Stimulated activated naive B cell treated with anti-CD40 and anti-IgM and Interleukin-4, amounts not matched to agents 10 μg/mL and 1 μg/mL and 100 μg/mL, for 72 hours (primary cell): ENCODE data around the gene FHIT.

ENCODE experiments used
- ATAC-seq, 2 donors: fragments of 150-1000 bp; cut with Tn5 transposase; replicated peaks; 2 replicates each; pipeline ENCODE4 v1.10.0; 2021; ENCODE audit warnings: moderate library complexity in 1 of 2
- DNase-seq: peaks from one replicate; pipeline ENCODE4 v3.0.0; 2021
- H3K27ac Mint-ChIP-seq: one replicate; pipeline ENCODE4 v1.8.0; 2022; ENCODE audit warnings: mild to moderate bottlenecking, mixed read lengths
- H3K27me3 Mint-ChIP-seq, 2 donors: one replicate each; pipeline ENCODE4 v1.8.0; 2022; ENCODE audit warnings: mixed read lengths in 2 of 2
- H3K36me3 Mint-ChIP-seq, 2 donors: one replicate each; pipeline ENCODE4 v1.8.0; 2022; ENCODE audit warnings: mixed read lengths in 2 of 2, mild to moderate bottlenecking in 1 of 2
- H3K4me1 Mint-ChIP-seq, 2 donors: one replicate each; pipeline ENCODE4 v1.8.0; 2022; ENCODE audit warnings: mixed read lengths in 2 of 2, mild to moderate bottlenecking in 1 of 2
- H3K4me3 Mint-ChIP-seq, 2 donors: one replicate each; pipeline ENCODE4 v1.8.0; 2022; ENCODE audit warnings: mild to moderate bottlenecking in 2 of 2, mixed read lengths in 2 of 2, moderate library complexity in 1 of 2
- H3K9me3 Mint-ChIP-seq, 2 donors: one replicate each; pipeline ENCODE4 v1.8.0; 2022; ENCODE audit warnings: mixed read lengths in 2 of 2, mild to moderate bottlenecking in 1 of 2

FHIT gene

DNA sequence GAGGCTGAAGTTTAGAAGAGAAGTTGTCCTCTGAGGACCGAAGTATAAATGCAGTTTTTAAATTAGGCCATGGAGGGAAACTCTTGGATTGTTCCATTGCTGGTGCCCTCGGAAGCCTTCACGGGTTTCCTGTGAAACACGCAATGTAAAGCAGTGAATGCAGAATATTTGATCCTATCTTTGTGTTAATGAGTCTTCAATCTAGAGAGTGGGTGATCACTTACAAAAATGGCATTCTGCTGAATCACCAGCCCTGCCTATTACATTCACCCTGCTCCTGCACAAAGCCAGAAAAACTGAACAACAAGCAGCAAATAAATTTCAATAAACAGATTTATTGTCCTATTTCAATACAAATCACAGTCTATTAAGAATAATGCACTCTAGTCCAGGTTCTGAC is 1063.9 kb downstream of the FHIT start:
- Mint-ChIP-seq H3K27ac (no peak overlapping the region), H3K9me3 (peaks cover 0 to 3% of the 10 kb centered on the region in 2 donors), H3K4me3 (no peak overlapping the region), H3K4me1 (peaks cover 12 to 38% of the 10 kb centered on the region in 2 donors), H3K36me3 (peaks cover 0 to under 1% of the 10 kb centered on the region in 2 donors), H3K27me3 (no peaks in the 10 kb centered on the region)
- no peak for DNase-seq
- no peak for ATAC-seq

DNA sequence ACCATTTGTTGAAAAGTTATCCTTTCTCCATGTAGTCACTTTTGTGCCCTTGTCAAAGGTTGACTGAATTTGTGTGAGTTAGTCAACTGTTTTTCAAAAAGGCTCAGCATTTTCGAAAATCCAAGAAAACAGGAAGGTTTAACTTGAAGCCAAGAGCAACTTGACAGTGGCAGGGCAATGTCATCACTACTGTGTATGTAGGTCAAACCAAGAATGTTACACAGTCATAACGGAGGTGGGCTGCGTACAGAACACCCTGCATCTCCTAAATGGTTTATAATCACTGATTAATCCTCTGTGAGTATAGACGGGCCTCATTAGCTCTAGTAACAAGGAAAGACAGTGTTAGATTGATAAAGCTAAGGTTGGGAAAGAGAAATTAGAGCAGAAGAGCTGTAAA is 1064.9 kb downstream of the FHIT start:
- H3K27me3 Mint-ChIP-seq, result no peaks in the 10 kb centered on the region
- DNase-seq, result no peak
- H3K27ac Mint-ChIP-seq, result no peak overlapping the region
- peaks cover 0 to 3% of the 10 kb centered on the region in 2 donors for H3K9me3 Mint-ChIP-seq
- H3K4me3 Mint-ChIP-seq, result no peak overlapping the region
- no peak for ATAC-seq
- no peaks in the 10 kb centered on the region for H3K36me3 Mint-ChIP-seq
- H3K4me1 Mint-ChIP-seq, result peaks cover 9 to 32% of the 10 kb centered on the region in 2 donors

DNA sequence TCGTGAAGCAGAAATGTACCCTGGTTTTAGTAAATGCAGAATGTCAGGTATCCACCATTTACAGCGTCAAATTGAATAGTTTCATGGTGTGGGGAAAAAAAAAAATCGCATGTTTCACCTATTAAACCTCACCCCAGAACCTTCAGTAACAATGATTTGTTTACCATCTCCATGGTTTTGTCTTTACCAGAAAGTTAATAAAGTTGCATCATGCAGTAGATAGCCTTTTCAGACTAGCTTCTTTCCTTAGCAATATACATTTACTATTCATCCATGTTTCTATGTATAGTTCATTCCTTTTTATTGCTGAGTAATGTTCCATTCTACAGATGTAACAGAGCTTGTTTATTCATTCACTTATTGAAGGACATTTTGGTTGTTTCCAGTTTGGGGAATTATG is 1066.1 kb downstream of the FHIT start:
- no peak for ATAC-seq
- Mint-ChIP-seq H3K27ac (no peak overlapping the region), H3K27me3 (no peaks in the 10 kb centered on the region), H3K4me3 (no peak overlapping the region), H3K36me3 (no peaks in the 10 kb centered on the region), H3K4me1 (peaks cover 7 to 30% of the 10 kb centered on the region in 2 donors), H3K9me3 (peaks cover 0 to 3% of the 10 kb centered on the region in 2 donors)
- no peak for DNase-seq

GRCh38 chr3:60182697-60183096 is 1068.6 kb downstream of the FHIT start:
- peaks cover 0 to 3% of the 10 kb centered on the region in 2 donors for H3K9me3 Mint-ChIP-seq
- H3K36me3 Mint-ChIP-seq, result no peaks in the 10 kb centered on the region
- H3K4me3 Mint-ChIP-seq, result no peak overlapping the region
- H3K4me1 Mint-ChIP-seq, result peaks cover 0 to 13% of the 10 kb centered on the region in 2 donors
- no peaks in the 10 kb centered on the region for H3K27me3 Mint-ChIP-seq
- DNase-seq (no peak), ATAC-seq (no peak)
- no peak overlapping the region for H3K27ac Mint-ChIP-seq

- no peak overlapping the region for H3K4me3 Mint-ChIP-seq
- DNase-seq, result no peak
- no peaks in the 10 kb centered on the region for H3K9me3 Mint-ChIP-seq
- ATAC-seq, result no peak
- peaks cover 0 to 4% of the 10 kb centered on the region in 2 donors for H3K4me1 Mint-ChIP-seq
- H3K36me3 Mint-ChIP-seq, result no peaks in the 10 kb centered on the region
- no peaks in the 10 kb centered on the region for H3K27me3 Mint-ChIP-seq
- H3K27ac Mint-ChIP-seq, result no peak overlapping the region
Measured at GRCh38 chr3:60178931-60179653, 1072.2 kb downstream of the FHIT start.

- H3K4me1 Mint-ChIP-seq, result peaks cover 0 to 4% of the 10 kb centered on the region in 2 donors
- no peak overlapping the region for H3K27ac Mint-ChIP-seq
- no peaks in the 10 kb centered on the region for H3K27me3 Mint-ChIP-seq
- H3K36me3 Mint-ChIP-seq, result no peaks in the 10 kb centered on the region
- H3K4me3 Mint-ChIP-seq, result no peak overlapping the region
- no peaks in the 10 kb centered on the region for H3K9me3 Mint-ChIP-seq
- ATAC-seq, result no peak
- DNase-seq, result no peak
Measured at GRCh38 chr3:60177726-60178125, 1073.5 kb downstream of the FHIT start.

DNA sequence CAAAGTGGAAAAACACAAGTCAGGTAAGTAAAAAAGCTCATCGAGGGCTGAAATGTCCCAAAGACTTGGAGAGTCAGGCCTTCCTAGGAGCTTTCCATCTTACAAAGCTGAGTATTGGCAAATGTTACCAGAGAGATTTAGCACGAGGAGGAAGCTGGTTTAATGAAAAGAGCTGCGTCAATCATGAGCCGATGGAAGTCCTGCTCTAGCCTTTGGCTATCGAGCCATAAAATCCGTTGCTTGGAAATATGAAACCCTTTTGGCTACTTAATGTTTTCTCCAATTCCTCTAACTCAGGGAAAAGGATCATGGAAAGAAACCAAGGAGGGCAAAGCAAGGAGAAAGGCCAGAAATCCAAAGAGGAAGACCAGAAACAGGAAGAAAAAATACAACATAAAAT is 1074.6 kb downstream of the FHIT start:
- H3K4me3 Mint-ChIP-seq, result no peak overlapping the region
- ATAC-seq, result no peak

DNA sequence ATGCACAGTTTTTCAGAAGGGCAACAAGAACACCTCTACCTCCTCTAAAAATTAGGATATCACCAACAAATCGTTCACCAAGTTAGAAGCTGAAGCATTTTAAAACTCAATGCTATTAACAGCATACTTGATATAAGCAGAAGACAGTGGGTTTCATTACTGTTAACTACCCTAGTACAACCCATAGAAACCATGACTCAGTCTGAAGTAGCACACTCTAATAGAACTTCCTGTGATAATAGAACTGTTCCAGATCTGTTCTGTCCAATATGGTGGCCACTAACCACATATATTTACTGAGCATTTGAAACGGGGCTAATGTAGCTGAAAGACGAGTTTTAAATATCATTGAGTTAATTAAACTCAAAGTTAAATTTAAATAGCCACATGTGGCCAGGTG is 1075.6 kb downstream of the FHIT start:
- Mint-ChIP-seq H3K27me3 (no peaks in the 10 kb centered on the region), H3K27ac (no peak overlapping the region), H3K4me3 (no peak overlapping the region), H3K4me1 (peaks cover 0 to 4% of the 10 kb centered on the region in 2 donors), H3K9me3 (no peaks in the 10 kb centered on the region), H3K36me3 (no peaks in the 10 kb centered on the region)
- ATAC-seq (no peak), DNase-seq (no peak)

More for the DNA sequence above, 1074.6 kb downstream of the FHIT start:
- Mint-ChIP-seq H3K4me1 (peaks cover 0 to 4% of the 10 kb centered on the region in 2 donors), H3K27me3 (no peaks in the 10 kb centered on the region), H3K36me3 (no peaks in the 10 kb centered on the region), H3K9me3 (no peaks in the 10 kb centered on the region), H3K27ac (no peak overlapping the region)
- no peak for DNase-seq

DNA sequence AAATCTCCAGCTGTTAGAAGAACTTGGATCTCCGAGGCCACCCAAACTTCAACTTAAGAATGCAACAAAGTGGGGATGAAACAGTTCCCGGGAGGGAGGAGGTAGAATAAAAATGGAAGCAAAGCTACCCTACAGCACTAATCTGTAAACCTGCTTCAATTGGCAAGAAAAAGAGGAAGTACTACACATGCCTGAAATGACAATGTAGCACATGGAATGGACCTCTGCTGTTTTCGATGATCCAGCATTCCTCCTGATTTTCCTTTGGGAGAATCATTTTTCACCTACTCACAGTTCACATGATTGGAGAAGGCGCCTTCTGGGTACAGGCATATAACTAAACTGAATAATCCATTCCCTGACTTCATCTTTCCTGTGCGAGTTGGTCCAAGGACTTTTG is 1081.5 kb downstream of the FHIT start:
- DNase-seq (no peak), ATAC-seq (no peak)
- no peaks in the 10 kb centered on the region for H3K36me3 Mint-ChIP-seq
- no peaks in the 10 kb centered on the region for H3K27me3 Mint-ChIP-seq
- no peak overlapping the region for H3K4me3 Mint-ChIP-seq
- H3K4me1 Mint-ChIP-seq, result no peaks in the 10 kb centered on the region
- no peaks in the 10 kb centered on the region for H3K9me3 Mint-ChIP-seq
- H3K27ac Mint-ChIP-seq, result no peak overlapping the region

DNA sequence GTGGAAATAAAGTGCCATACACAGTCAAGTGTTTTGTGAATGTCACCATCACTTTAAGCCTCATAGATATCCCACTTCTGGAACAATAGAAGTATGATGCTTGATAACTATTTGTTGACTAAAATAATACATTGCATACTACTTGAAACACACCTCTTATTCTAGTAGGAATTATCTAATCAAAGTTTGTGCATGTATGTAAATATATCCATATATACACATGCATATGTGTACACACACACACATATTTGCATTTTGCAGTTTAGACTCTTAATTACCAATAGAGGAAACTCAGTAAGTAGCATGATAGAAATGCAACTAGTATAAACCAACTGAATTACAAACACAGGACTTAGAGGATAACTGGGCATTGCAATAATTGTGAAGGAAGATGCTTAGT is 1084.1 kb downstream of the FHIT start:
- H3K36me3 Mint-ChIP-seq, result no peaks in the 10 kb centered on the region
- H3K27ac Mint-ChIP-seq, result no peak overlapping the region
- H3K4me1 Mint-ChIP-seq, result no peaks in the 10 kb centered on the region
- H3K4me3 Mint-ChIP-seq, result no peak overlapping the region
- DNase-seq (no peak), ATAC-seq (no peak)
- no peaks in the 10 kb centered on the region for H3K9me3 Mint-ChIP-seq
- H3K27me3 Mint-ChIP-seq, result no peaks in the 10 kb centered on the region

DNA sequence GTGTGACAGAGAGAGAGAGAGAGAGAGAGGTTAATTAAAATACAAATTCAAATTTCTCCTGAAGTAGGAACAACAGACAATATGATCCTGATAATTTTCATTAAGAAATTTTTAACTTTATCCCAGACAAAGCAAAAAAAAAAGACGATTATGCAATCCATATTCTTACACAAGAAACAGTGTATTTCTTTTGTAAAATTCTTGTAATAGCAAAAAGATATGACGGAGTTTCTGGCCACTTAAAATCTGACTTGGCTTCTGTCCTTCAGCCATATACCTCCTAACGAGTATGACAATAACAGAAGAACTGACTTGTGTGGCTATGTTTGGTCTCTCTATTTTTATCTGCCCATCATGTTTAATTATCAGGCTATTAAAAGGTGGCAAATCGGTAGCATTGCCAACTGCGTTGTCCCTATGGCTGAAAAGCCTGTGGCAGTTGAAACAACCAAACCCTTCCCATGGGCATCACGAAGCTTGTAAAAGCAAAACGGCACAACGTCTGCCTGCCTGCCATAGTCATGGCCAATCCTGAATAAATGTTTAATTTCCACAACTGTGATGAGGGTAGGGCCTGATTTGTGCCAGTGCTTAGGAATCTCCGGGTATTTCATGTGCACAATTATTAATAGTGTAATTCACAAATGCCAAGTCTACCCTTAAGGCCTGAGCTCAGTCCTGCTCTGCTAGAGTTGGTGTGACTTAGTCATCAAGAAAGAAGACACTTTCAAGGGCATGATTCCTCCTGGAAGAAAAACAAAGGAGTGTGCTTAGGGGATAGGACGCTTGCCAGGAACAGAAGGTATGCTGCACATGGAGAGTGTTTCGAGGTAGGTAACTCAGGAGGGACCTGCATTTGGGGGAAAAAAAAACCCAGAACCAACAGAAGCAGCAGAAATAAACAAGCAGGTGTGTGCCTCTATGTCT is 1090.2 kb downstream of the FHIT start:
- no peaks in the 10 kb centered on the region for H3K4me1 Mint-ChIP-seq
- no peak overlapping the region for H3K4me3 Mint-ChIP-seq
- H3K27me3 Mint-ChIP-seq, result no peaks in the 10 kb centered on the region
- ATAC-seq (no peak), DNase-seq (no peak)
- H3K27ac Mint-ChIP-seq, result no peak overlapping the region
- H3K36me3 Mint-ChIP-seq, result no peaks in the 10 kb centered on the region
- peaks cover 0 to 4% of the 10 kb centered on the region in 2 donors for H3K9me3 Mint-ChIP-seq

- Mint-ChIP-seq H3K36me3 (no peaks in the 10 kb centered on the region), H3K4me1 (no peaks in the 10 kb centered on the region), H3K27me3 (no peaks in the 10 kb centered on the region), H3K4me3 (no peak overlapping the region), H3K27ac (no peak overlapping the region), H3K9me3 (peaks cover 0 to 4% of the 10 kb centered on the region in 2 donors)
- no peak for ATAC-seq
- no peak for DNase-seq
Measured at GRCh38 chr3:60160111-60160821, 1091.0 kb downstream of the FHIT start.

- no peak for DNase-seq
- Mint-ChIP-seq H3K36me3 (no peaks in the 10 kb centered on the region), H3K27me3 (no peaks in the 10 kb centered on the region), H3K27ac (no peak overlapping the region), H3K9me3 (peaks cover 0 to 4% of the 10 kb centered on the region in 2 donors), H3K4me3 (no peak overlapping the region), H3K4me1 (peaks cover 5 to 8% of the 10 kb centered on the region in 2 donors)
- ATAC-seq, result no peak
Measured at GRCh38 chr3:60158035-60158434, 1093.2 kb downstream of the FHIT start.

GRCh38 chr3:60154011-60154410 is 1097.2 kb downstream of the FHIT start:
- DNase-seq, result no peak
- Mint-ChIP-seq H3K4me3 (no peak overlapping the region), H3K27me3 (no peaks in the 10 kb centered on the region), H3K36me3 (no peaks in the 10 kb centered on the region), H3K9me3 (no peaks in the 10 kb centered on the region), H3K27ac (no peak overlapping the region), H3K4me1 (peaks cover 10 to 16% of the 10 kb centered on the region in 2 donors)
- no peak for ATAC-seq
